GM12872 (cell line): ENCODE data around the gene EPAS1.

ENCODE experiments used
- CTCF ChIP-seq: IDR thresholded peaks from 3 replicates; pipeline ENCODE4 v1.5.1; 2011; ENCODE audit warnings: low read depth, mild to moderate bottlenecking, low read length, moderate library complexity; ENCODE audit not compliant: insufficient read depth

EPAS1 gene

GRCh38 chr2:46369783-46370182 lies 72.6 kb downstream of the EPAS1 start:
- no peak for TF ChIP-seq CTCF

GRCh38 chr2:46371854-46372253 lies 74.6 kb downstream of the EPAS1 start:
- TF ChIP-seq CTCF, result no peak

- no peak for TF ChIP-seq CTCF
Observed at GRCh38 chr2:46372475-46372874, 75.3 kb downstream of the EPAS1 start.

- TF ChIP-seq CTCF, result no peak
Observed at GRCh38 chr2:46373238-46373637, 76.0 kb downstream of the EPAS1 start.

GRCh38 chr2:46375566-46376125 lies 78.4 kb downstream of the EPAS1 start:
- TF ChIP-seq CTCF, result no peak

- no peak for TF ChIP-seq CTCF
Observed at GRCh38 chr2:46376586-46376985, 79.4 kb downstream of the EPAS1 start.

GRCh38 chr2:46377101-46377581 lies 79.9 kb downstream of the EPAS1 start:
- no peak for TF ChIP-seq CTCF
